ENCODE measurements around the gene KRT10.

DNA sequence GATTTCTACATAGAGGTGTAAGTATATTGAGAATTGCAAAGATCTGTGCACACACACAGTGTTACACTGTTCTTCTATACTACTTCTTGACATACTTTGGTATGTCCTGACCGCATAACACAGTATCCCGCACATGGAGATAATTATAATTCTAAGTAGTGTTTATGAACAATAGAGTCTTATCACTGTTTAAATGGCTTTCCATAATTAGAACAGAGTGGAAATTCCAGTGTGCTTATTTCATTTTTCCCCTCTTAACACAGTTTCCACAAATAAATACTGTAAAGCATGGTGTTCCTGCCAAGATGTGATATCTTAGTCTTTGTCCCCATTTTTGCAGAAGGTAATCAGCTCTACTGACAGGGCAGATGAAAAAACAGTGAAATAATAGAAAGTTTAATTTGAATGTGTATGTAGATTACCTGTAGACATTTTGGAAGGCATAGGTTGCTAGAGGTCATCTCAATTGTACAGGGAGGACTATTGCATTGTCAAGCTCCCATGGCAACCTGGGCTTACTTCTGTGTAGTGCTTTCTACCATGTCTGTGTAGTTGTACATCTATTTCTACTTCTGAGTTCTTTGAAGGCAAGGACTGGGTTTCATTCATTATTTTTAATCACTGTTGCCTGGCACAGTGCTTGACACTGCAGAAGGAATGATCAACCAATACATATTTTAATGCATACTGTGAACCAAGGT is 12.5 kb downstream of the KRT10 start:
- TF ChIP-seq, protein P1, sequence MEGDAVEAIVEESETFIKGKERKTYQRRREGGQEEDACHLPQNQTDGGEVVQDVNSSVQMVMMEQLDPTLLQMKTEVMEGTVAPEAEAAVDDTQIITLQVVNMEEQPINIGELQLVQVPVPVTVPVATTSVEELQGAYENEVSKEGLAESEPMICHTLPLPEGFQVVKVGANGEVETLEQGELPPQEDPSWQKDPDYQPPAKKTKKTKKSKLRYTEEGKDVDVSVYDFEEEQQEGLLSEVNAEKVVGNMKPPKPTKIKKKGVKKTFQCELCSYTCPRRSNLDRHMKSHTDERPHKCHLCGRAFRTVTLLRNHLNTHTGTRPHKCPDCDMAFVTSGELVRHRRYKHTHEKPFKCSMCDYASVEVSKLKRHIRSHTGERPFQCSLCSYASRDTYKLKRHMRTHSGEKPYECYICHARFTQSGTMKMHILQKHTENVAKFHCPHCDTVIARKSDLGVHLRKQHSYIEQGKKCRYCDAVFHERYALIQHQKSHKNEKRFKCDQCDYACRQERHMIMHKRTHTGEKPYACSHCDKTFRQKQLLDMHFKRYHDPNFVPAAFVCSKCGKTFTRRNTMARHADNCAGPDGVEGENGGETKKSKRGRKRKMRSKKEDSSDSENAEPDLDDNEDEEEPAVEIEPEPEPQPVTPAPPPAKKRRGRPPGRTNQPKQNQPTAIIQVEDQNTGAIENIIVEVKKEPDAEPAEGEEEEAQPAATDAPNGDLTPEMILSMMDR (conservative IDR thresholded peaks at IDR 0.05) = no peak
- no peak for TF ChIP-seq EZH2 (IDR thresholded peaks at IDR 0.05; ENCODE audit: low read depth)

Data from PC-9 (cell line).